ENCODE data around the gene LIPA.
A peak's percentile ranks its signal among the peaks of the same experiment; 100 is the strongest.

The LIPA gene

GRCh38 chr10:89283936-89284475 lies 32.4 kb upstream of the LIPA start:
- H3K27ac ChIP-seq (ENCODE audit: low read depth, low read length) = peak overlapping the region; percentile 49
- no peaks in the 10 kb centered on the region for H3K27me3 ChIP-seq (ENCODE audit: control insufficient read depth in 1 of 2, insufficient read depth in 2 of 2, low read length in 2 of 2)
- peaks cover 2 to 13% of the 10 kb centered on the region in 2 donors for H3K4me1 ChIP-seq (ENCODE audit: control insufficient read depth in 1 of 2, insufficient read depth in 2 of 2, low read length in 2 of 2)
- no peak overlapping the region for H3K9ac ChIP-seq (ENCODE audit: low read depth in 1 of 2, low read length in 2 of 2)
- H3K4me3 ChIP-seq (ENCODE audit: low read depth in 1 of 2, low read length in 2 of 2) = peak overlapping the region in 1 of 2 donors; percentile 5
- no peaks in the 10 kb centered on the region for H3K9me3 ChIP-seq (ENCODE audit: control insufficient read depth in 1 of 2, low read length in 2 of 2)
- H3K36me3 ChIP-seq (ENCODE audit: control insufficient read depth in 1 of 2, insufficient read depth in 2 of 2, low read length in 2 of 2) = no peaks in the 10 kb centered on the region

GRCh38 chr10:89283025-89283935 lies 31.7 kb upstream of the LIPA start:
- Histone ChIP-seq H3K9me3 (ENCODE audit: control insufficient read depth in 1 of 2, low read length in 2 of 2) (no peaks in the 10 kb centered on the region), H3K4me1 (ENCODE audit: control insufficient read depth in 1 of 2, insufficient read depth in 2 of 2, low read length in 2 of 2) (peaks cover 4 to 16% of the 10 kb centered on the region in 2 donors), H3K9ac (ENCODE audit: low read depth in 1 of 2, low read length in 2 of 2) (no peak overlapping the region), H3K36me3 (ENCODE audit: control insufficient read depth in 1 of 2, insufficient read depth in 2 of 2, low read length in 2 of 2) (no peaks in the 10 kb centered on the region), H3K4me3 (ENCODE audit: low read depth in 1 of 2, low read length in 2 of 2) (peak overlapping the region in 1 of 2 donors; percentile 5), H3K27ac (ENCODE audit: low read depth, low read length) (peak overlapping the region; percentile 49), H3K27me3 (ENCODE audit: control insufficient read depth in 1 of 2, insufficient read depth in 2 of 2, low read length in 2 of 2) (no peaks in the 10 kb centered on the region)

DNA sequence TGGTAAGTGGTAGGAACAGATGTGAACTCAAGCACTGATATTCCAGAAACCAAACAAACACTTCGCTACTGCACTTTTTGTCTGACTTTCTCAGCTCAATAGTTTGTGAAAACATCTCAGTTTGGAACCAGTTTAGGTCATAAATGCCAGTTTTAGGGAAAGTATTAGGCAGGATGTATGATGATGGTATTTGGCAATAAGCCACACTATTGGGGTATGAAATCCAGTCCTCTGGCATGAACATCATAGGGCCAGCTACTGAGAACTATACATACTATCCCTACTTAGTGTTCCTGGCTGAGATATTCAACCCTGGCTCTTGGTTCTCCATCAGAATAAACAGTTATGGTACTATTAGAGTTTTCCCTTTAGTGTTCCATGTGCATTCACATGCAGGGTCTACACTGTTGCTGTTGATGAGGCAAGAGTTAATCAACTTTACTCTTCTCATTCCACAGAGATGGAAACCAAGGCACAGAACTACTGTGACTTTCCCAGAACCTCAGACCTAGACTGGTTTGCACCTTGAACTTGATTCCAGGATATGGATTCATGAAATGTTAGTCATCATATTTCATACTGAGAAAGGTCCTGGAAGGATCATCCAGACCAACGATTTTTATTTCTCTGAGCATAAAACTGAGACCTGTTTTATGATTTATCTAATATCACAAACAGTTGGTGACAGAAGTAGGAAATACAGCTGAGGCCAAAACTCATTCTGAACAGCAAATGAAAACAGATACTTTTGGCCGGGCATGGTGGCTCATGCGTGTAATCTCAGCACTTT lies 30.2 kb upstream of the LIPA start:
- H3K9me3 ChIP-seq (ENCODE audit: control insufficient read depth in 1 of 2, low read length in 2 of 2) = no peaks in the 10 kb centered on the region
- no peaks in the 10 kb centered on the region for H3K36me3 ChIP-seq (ENCODE audit: control insufficient read depth in 1 of 2, insufficient read depth in 2 of 2, low read length in 2 of 2)
- H3K27ac ChIP-seq (ENCODE audit: low read depth, low read length) = no peak overlapping the region
- peaks cover 5 to 18% of the 10 kb centered on the region in 2 donors for H3K4me1 ChIP-seq (ENCODE audit: control insufficient read depth in 1 of 2, insufficient read depth in 2 of 2, low read length in 2 of 2)
- H3K4me3 ChIP-seq (ENCODE audit: low read depth in 1 of 2, low read length in 2 of 2) = no peak overlapping the region
- H3K9ac ChIP-seq (ENCODE audit: low read depth in 1 of 2, low read length in 2 of 2) = no peak overlapping the region
- no peaks in the 10 kb centered on the region for H3K27me3 ChIP-seq (ENCODE audit: control insufficient read depth in 1 of 2, insufficient read depth in 2 of 2, low read length in 2 of 2)

GRCh38 chr10:89280508-89280907 lies 28.9 kb upstream of the LIPA start:
- no peaks in the 10 kb centered on the region for H3K36me3 ChIP-seq (ENCODE audit: control insufficient read depth in 1 of 2, insufficient read depth in 2 of 2, low read length in 2 of 2)
- H3K27ac ChIP-seq (ENCODE audit: low read depth, low read length) = no peak overlapping the region
- no peaks in the 10 kb centered on the region for H3K9me3 ChIP-seq (ENCODE audit: control insufficient read depth in 1 of 2, low read length in 2 of 2)
- peaks cover 5 to 18% of the 10 kb centered on the region in 2 donors for H3K4me1 ChIP-seq (ENCODE audit: control insufficient read depth in 1 of 2, insufficient read depth in 2 of 2, low read length in 2 of 2)
- no peak overlapping the region for H3K4me3 ChIP-seq (ENCODE audit: low read depth in 1 of 2, low read length in 2 of 2)
- no peak overlapping the region for H3K9ac ChIP-seq (ENCODE audit: low read depth in 1 of 2, low read length in 2 of 2)
- H3K27me3 ChIP-seq (ENCODE audit: control insufficient read depth in 1 of 2, insufficient read depth in 2 of 2, low read length in 2 of 2) = no peaks in the 10 kb centered on the region

GRCh38 chr10:89279421-89279869 lies 27.9 kb upstream of the LIPA start:
- no peak overlapping the region for H3K27ac ChIP-seq (ENCODE audit: low read depth, low read length)
- H3K36me3 ChIP-seq (ENCODE audit: control insufficient read depth in 1 of 2, insufficient read depth in 2 of 2, low read length in 2 of 2) = no peaks in the 10 kb centered on the region
- no peaks in the 10 kb centered on the region for H3K9me3 ChIP-seq (ENCODE audit: control insufficient read depth in 1 of 2, low read length in 2 of 2)
- no peak overlapping the region for H3K4me3 ChIP-seq (ENCODE audit: low read depth in 1 of 2, low read length in 2 of 2)
- no peak overlapping the region for H3K9ac ChIP-seq (ENCODE audit: low read depth in 1 of 2, low read length in 2 of 2)
- peaks cover 5 to 18% of the 10 kb centered on the region in 2 donors for H3K4me1 ChIP-seq (ENCODE audit: control insufficient read depth in 1 of 2, insufficient read depth in 2 of 2, low read length in 2 of 2)
- no peaks in the 10 kb centered on the region for H3K27me3 ChIP-seq (ENCODE audit: control insufficient read depth in 1 of 2, insufficient read depth in 2 of 2, low read length in 2 of 2)

- Histone ChIP-seq H3K27me3 (ENCODE audit: control insufficient read depth in 1 of 2, insufficient read depth in 2 of 2, low read length in 2 of 2) (no peaks in the 10 kb centered on the region), H3K36me3 (ENCODE audit: control insufficient read depth in 1 of 2, insufficient read depth in 2 of 2, low read length in 2 of 2) (no peaks in the 10 kb centered on the region), H3K4me3 (ENCODE audit: low read depth in 1 of 2, low read length in 2 of 2) (no peak overlapping the region), H3K27ac (ENCODE audit: low read depth, low read length) (no peak overlapping the region), H3K9ac (ENCODE audit: low read depth in 1 of 2, low read length in 2 of 2) (no peak overlapping the region), H3K4me1 (ENCODE audit: control insufficient read depth in 1 of 2, insufficient read depth in 2 of 2, low read length in 2 of 2) (peaks cover 3 to 18% of the 10 kb centered on the region in 2 donors), H3K9me3 (ENCODE audit: control insufficient read depth in 1 of 2, low read length in 2 of 2) (no peaks in the 10 kb centered on the region)
Measured at GRCh38 chr10:89278900-89279392, 27.4 kb upstream of the LIPA start.

- Histone ChIP-seq H3K27me3 (ENCODE audit: control insufficient read depth in 1 of 2, insufficient read depth in 2 of 2, low read length in 2 of 2) (no peaks in the 10 kb centered on the region), H3K4me1 (ENCODE audit: control insufficient read depth in 1 of 2, insufficient read depth in 2 of 2, low read length in 2 of 2) (peaks cover 3 to 11% of the 10 kb centered on the region in 2 donors), H3K9ac (ENCODE audit: low read depth in 1 of 2, low read length in 2 of 2) (no peak overlapping the region), H3K27ac (ENCODE audit: low read depth, low read length) (peak overlapping the region; percentile 79), H3K4me3 (ENCODE audit: low read depth in 1 of 2, low read length in 2 of 2) (no peak overlapping the region), H3K9me3 (ENCODE audit: control insufficient read depth in 1 of 2, low read length in 2 of 2) (no peaks in the 10 kb centered on the region), H3K36me3 (ENCODE audit: control insufficient read depth in 1 of 2, insufficient read depth in 2 of 2, low read length in 2 of 2) (no peaks in the 10 kb centered on the region)
Measured at GRCh38 chr10:89278034-89278535, 26.5 kb upstream of the LIPA start.

GRCh38 chr10:89275383-89275782 lies 23.8 kb upstream of the LIPA start:
- Histone ChIP-seq H3K4me1 (ENCODE audit: control insufficient read depth in 1 of 2, insufficient read depth in 2 of 2, low read length in 2 of 2) (peaks cover 3 to 9% of the 10 kb centered on the region in 2 donors), H3K9ac (ENCODE audit: low read depth in 1 of 2, low read length in 2 of 2) (no peak overlapping the region), H3K27ac (ENCODE audit: low read depth, low read length) (no peak overlapping the region), H3K36me3 (ENCODE audit: control insufficient read depth in 1 of 2, insufficient read depth in 2 of 2, low read length in 2 of 2) (no peaks in the 10 kb centered on the region), H3K9me3 (ENCODE audit: control insufficient read depth in 1 of 2, low read length in 2 of 2) (no peaks in the 10 kb centered on the region), H3K4me3 (ENCODE audit: low read depth in 1 of 2, low read length in 2 of 2) (no peak overlapping the region), H3K27me3 (ENCODE audit: control insufficient read depth in 1 of 2, insufficient read depth in 2 of 2, low read length in 2 of 2) (no peaks in the 10 kb centered on the region)

GRCh38 chr10:89274928-89275327 lies 23.4 kb upstream of the LIPA start:
- Histone ChIP-seq H3K4me3 (ENCODE audit: low read depth in 1 of 2, low read length in 2 of 2) (no peak overlapping the region), H3K4me1 (ENCODE audit: control insufficient read depth in 1 of 2, insufficient read depth in 2 of 2, low read length in 2 of 2) (peaks cover 3 to 11% of the 10 kb centered on the region in 2 donors), H3K9ac (ENCODE audit: low read depth in 1 of 2, low read length in 2 of 2) (no peak overlapping the region), H3K9me3 (ENCODE audit: control insufficient read depth in 1 of 2, low read length in 2 of 2) (no peaks in the 10 kb centered on the region), H3K27me3 (ENCODE audit: control insufficient read depth in 1 of 2, insufficient read depth in 2 of 2, low read length in 2 of 2) (no peaks in the 10 kb centered on the region), H3K27ac (ENCODE audit: low read depth, low read length) (no peak overlapping the region), H3K36me3 (ENCODE audit: control insufficient read depth in 1 of 2, insufficient read depth in 2 of 2, low read length in 2 of 2) (no peaks in the 10 kb centered on the region)

Measured in duodenal mucosa (tissue), 2 donors.